Stimulated activated CD4-positive, alpha-beta T cell treated with anti-CD3 and anti-CD28 coated beads, TNF-alpha, amount 100 ng/mL, for 48 hours (primary cell): ENCODE results near the gene ZAP70.

ENCODE experiments used
- DNase-seq, 3 donors: peaks; one replicate each; pipeline ENCODE4 v3.0.0-alpha.2; 2020; ENCODE audit warnings: low read depth in 3 of 3

ZAP70 gene

DNA sequence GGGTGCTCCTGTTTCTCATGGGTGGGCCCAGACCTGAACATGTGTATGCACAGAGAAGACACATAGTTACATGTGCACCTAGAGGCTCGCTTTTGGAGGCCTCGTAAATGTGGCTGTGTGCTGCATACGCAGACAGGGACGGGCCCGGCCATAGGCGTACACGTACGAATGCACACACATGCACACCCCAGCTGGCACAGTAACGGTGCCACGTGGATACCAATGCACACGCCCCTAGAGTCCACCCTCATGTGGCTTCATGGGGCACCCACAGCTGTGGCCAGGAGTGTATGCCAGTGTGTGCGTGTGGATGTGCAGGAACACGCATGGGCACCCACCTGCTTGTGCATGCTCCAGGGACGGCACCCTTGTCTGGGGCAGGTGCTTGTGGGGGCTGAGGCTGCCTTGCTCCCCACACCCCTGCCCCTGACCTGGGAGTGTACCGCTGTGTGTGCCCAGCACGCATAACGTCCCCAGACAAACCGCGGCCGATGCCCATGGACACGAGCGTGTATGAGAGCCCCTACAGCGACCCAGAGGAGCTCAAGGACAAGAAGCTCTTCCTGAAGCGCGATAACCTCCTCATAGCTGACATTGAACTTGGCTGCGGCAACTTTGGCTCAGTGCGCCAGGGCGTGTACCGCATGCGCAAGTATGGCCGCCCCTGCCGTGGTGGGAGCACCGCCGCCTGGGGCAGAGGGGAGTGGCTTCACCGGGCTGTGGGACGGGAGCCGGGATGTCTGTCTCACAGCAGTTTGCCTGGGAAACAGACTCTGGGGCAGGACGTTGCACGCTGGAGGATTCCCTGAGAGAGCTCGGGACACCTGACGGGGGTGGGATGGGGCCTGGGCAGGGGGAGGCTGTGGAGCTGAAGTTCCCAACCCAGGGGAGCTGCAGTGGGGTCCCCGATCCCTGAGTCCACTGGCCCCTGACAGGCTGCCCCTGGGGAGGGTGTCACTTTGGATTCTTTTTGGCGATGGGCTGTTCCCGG lies 21.0 kb downstream of the ZAP70 start:
- DNase-seq: no peak

DNA sequence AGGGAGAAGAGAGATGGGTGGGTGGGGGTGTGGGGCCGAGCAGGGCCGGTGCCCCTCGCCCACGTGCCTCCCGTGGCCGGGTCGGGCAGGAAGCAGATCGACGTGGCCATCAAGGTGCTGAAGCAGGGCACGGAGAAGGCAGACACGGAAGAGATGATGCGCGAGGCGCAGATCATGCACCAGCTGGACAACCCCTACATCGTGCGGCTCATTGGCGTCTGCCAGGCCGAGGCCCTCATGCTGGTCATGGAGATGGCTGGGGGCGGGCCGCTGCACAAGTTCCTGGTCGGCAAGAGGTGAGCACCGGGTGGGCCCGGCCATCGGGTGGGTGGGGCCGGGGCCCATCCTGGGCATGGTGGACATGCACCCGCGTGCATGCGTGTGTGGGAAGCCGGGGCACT lies 21.8 kb downstream of the ZAP70 start:
- DNase-seq: no peak

DNA sequence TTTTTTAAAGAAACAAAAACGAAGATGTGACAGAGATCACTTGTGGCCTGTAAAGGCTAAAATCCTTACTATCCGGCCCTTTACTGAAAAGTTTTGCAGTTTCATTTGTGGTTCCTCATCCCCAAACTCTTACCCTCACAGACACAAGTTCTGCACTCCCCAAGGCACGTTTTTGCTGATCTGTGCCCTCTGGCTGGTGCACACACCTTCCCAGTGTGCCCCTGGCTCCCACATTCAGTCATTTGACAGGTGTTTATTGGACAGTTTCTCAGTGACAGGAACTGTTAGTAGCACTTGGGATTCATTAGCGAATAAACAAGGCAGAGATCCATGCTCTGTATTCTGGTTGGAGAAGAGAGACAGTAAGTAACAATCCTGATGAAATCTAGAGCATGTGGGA lies 22.8 kb downstream of the ZAP70 start:
- no peak for DNase-seq

DNA sequence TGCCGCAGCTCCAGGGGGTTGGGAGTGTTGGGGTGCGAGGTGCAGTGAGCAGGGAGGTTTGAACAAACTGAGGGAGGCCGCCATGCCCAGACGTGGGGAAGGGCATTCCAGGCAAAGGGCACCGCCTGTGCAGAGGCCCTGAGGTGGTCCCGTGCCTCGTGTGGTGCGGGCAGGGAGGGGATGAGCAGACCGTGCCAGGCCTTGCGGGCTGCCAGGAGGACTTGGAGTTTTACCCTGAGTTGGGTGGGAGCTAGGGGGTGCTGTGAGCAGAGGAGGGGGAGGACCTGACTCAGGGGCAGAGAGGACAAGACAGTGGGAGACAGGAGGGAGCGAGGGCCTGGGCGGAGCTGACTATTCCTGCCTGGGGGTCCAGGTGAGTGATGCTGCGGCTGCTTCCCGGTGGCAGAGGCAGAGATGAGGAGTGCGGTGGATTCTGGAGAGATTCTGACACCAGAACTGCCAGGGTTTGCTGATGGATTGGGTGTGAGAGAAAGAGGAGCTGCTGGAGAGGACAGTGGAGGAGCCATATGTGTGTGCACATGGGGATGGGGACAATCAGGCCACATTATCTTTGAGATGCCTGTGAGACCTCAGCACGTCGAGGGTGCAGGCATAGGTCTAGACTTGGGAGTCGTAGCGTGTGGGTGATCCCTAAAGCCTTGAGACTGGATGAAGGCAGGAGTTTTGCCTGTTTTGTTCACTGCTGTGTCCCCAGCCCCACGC lies 23.4 kb downstream of the ZAP70 start:
- no peak for DNase-seq

DNA sequence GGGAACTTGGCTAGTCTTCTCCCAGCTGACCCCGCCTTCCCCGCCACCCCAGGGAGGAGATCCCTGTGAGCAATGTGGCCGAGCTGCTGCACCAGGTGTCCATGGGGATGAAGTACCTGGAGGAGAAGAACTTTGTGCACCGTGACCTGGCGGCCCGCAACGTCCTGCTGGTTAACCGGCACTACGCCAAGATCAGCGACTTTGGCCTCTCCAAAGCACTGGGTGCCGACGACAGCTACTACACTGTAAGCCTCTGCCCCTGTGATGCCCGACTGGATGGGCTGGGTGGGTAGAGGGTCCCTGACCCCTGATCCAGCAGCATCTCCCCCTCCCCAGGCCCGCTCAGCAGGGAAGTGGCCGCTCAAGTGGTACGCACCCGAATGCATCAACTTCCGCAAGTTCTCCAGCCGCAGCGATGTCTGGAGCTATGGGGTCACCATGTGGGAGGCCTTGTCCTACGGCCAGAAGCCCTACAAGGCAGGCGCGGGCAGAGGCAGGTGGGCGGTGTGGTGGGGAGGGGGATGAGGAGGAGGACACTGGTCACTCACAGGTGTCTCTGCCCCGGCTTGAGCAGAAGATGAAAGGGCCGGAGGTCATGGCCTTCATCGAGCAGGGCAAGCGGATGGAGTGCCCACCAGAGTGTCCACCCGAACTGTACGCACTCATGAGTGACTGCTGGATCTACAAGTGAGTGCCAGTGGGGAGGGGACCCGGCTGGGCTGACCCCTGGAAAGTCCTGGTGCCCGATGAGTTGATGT lies 24.2 kb downstream of the ZAP70 start:
- DNase-seq: no peak

DNA sequence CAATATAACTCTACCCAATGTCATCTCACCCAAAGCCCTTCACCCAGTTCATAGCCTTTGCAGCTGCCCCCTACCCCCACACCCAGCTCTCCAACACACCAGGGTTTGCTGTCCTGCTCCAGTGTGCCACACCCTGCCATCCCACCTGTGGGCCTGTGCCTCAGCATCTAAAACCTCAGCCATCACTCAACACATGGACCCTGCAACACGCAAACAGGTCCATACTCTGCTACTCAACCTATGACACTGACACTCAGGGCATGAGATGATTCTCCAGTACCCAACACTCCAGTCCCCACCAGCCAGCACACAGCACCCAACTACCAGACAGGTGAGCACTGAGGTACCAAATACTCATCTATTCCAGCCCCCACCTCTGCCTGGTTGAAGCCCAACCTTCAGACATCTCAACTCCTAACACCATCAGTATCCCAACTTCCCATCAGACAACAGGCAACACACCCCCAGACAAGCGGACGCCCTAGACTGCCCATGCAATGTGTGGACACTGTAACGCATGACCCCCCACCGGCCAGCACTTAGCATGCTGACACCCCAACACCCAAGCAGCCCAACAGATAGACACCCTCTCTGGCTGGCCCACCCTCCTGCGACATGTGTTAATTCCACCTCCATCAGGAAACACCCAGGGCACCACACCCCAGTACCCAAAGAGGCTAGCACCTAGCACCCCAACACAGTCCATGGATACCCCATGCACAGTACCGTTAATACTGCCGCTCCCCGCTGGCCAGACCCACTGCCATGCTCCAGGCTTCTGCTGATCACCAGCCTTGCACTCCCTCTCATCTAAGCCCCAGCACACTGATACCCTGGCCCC lies 25.0 kb downstream of the ZAP70 start:
- no peak for DNase-seq

DNA sequence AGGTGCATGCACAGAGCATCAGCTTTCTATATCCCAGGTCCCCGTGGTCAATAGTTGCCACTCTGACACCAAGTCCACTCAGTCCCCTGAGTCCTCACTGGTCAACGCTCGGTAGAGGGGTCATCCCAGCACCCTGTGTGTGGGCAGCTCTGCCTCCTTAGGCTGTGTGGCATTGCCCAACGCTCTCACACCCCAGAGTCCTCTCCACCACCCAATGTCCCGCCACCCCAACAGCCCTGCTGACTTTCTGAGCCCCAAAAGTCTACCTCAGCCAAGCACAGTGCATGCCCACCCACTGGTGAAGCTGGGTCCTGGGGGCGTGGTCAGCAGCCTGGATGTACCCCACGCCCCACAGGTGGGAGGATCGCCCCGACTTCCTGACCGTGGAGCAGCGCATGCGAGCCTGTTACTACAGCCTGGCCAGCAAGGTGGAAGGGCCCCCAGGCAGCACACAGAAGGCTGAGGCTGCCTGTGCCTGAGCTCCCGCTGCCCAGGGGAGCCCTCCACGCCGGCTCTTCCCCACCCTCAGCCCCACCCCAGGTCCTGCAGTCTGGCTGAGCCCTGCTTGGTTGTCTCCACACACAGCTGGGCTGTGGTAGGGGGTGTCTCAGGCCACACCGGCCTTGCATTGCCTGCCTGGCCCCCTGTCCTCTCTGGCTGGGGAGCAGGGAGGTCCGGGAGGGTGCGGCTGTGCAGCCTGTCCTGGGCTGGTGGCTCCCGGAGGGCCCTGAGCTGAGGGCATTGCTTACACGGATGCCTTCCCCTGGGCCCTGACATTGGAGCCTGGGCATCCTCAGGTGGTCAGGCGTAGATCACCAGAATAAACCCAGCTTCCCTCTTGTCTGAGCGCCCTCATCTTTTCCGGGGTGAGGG lies 25.9 kb downstream of the ZAP70 start:
- no peak for DNase-seq

DNA sequence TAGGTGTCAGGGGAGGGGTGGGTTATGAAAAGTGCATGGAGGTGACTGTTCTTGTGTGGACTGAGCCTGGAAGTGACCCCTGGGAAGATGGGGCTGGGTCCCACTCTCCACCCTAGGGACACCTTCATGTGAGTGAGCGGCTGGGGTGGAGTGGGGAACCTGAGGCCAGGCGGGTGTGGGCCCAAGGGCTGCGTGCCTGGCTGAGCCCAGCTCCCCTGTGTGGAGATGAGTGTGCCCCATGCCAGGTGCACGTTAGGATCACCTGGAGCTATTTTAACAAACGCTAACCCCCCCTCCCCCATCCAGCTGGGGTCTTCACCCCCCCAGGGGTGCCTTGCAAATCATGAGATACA lies 26.5 kb downstream of the ZAP70 start:
- no peak for DNase-seq

DNA sequence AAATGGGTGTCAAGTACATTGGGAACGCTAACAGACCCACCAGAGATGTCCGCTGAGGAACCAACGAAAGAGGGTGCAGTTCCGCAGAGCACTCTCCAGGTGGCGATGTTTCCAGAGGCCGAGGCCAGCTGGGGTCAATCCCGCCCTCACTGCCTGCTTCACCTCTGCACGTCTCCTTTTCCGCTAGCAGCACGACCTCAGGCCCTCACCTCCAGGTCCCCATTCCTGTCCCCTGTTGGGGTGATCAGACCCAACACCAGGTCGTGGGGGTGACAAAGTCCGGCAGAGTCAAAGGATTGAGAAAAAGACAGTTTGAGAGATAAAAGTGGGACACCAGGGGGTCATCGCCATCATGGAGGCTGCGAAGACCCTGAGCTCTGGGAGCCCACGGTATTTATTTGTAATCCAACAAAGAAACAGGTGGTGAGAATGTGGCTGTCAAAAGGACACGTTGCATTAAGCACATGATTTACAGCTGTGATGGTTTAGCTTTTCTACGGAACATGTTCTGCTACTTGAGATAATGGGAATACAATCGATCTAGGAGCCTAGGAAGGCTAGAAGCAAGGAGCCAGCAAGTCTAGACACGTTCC lies 27.3 kb downstream of the ZAP70 start:
- peak in 1 of 3 donors; percentile 39 for DNase-seq

DNA sequence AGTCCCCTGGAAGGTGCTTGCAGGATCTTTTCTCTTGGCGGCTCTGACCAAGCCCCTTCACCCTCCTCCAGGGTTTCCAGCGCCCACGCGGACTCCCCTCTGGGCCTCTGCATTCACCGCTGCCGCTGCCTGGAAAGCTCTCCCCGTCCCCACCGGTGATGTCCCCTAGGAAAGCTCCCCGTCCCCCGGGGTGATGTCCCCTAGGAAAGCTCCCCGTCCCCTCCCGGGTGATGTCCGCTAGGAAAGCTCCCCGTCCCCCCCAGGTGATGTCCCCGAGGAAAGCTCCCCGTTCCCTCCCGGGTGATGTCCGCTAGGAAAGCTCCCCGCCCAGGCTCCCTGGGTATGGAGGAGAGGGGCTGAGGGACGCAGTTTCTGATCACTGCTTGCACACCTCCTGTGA lies 27.9 kb downstream of the ZAP70 start:
- no peak for DNase-seq

DNA sequence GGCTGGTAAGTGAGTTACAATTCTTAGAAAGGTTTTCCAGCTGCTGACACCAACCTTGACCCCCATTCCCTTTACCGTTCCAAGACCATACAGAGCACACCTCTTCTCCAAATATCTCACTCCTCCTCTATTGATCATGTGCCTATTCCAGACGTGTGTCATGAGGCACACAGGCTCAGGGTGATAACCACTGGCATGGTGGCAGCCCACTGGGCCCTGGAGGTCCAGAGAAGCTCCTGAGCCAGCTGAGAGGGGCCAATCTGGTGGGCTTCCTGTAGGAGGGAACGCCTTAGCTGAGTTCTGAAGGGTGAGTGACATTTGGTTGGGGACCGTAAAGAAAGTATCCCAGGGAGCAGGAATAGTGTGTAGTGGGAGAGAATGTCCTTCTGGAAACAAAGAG lies 28.3 kb downstream of the ZAP70 start:
- no peak for DNase-seq

DNA sequence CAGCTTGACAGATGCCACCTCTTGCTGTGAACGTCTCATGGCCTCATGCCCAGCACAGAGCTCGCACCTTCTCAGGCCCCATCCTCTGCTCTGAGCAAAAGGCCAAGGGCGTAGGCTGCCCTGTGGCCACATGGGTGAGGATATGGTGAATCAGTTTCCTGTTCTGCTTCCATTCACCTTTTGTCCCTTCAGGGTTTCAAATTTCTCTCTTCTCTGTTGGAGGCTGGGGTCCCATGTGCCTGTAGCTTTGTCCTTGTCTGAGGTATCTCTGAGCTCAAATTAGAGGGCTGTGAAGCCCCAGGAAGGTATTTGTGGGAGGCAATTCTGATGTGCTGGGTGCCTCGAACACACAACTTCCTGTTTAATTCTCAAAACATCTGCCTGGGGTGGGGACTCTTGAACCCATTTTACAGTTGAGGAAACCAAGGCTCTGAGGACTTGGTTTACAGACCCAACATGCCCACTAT lies 29.0 kb downstream of the ZAP70 start:
- no peak for DNase-seq

DNA sequence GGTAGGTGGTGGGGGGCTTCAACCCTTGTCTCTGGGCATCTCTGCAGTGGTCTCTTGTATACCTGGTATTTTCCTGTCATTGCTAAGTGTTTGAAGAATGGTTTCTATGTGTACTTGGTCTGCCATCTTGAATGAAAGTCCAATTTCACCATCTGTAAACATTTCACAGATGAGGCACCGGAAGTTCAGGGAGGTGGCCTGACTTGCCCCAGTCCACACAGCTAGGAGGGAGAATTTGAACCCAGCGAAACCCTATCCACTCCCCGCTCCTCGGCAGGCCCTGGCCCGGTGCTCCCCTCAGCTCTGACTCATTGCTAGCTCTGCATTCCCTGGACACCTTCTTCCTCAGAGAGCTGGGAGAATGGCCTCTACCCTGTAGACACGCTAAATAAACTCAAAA lies 30.5 kb downstream of the ZAP70 start:
- DNase-seq: no peak

DNA sequence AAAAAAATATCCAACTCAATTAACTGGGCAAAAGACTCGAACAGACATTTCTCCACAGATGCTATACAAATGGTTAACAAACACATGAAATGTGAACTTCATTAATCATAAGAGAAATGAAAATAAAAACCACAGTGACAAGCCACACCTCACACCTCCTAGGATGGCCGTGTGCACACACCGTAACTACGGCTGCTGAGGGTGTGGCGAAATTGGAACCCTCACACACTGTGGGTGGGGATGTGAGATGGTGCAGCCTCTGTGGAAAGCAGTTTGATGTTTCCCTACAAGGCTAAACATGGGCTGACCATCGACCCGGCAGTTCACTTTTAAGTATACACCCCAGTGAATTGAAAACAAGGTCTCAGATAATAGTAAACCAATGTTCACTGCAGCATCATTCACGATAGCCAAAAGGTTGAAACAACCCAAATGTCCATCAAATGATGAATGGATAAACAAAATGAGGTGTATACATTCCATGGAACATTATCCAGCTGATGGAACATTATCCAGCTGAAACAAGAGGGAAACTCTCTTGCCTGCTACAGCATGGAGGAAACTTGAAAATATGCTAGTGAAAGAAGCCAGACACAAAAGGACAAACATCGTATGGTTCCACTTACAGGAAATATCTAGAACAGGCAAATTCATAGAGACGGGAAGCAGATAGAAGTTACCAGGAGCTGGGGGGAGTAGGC lies 32.2 kb downstream of the ZAP70 start:
- DNase-seq: peak in 1 of 3 donors; percentile 51

DNA sequence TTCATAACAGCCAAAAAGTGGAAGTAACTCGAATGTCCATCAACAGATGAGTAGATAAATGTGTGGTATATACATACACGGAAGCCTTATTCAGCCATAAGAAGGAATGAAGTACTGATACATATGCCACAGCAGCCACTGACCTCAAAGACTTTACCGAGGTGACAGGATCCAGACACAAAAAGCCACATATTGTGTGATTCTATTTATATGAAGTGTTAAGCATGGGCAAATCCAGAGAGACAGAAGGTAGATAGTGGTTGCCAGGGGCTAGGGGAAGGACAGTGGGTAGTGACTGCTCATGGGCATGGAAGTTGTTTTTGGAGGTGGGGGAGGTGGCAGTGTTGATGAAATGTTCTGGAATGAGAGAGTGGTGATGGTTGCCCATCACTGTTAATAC lies 33.9 kb downstream of the ZAP70 start:
- DNase-seq: no peak

DNA sequence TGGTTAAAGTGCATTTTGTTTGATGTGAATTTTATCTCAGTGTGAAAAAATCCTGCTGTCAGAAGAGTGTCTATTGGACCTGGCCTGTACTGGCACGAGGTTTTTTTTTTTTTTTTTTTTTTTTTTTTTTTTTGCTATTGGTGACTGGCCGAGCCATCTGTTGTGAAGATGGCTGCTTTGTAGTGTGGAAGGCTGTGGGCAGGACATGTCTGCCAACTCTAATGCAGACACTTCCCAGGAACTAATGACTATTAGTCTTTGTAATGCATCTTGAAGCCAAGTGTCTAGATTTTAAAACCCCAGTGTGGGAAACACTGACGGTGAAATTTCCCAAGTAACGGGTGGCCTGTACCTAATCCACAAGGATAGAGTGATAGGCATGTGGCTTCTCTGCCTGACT lies 34.3 kb downstream of the ZAP70 start:
- no peak for DNase-seq

DNA sequence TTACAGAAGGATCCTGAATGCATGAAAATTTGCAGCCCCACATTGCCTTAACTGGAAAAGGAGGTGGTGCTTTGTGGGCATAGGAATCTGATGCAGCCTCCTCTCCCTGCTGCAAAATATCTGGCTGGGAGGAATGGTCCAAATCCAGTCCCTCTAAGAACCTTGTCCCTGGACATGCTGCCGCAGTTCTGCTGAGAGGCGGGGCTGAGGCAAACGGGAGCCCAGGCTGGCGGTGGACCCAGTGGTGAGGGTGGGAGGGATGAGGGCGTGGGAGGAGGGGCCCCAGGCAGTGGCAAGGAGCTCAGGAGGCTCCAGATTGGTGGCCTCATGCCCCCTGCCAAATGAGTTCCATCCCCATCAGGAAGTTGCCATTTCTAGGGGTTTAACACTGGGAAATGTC lies 36.2 kb downstream of the ZAP70 start:
- DNase-seq: no peak

DNA sequence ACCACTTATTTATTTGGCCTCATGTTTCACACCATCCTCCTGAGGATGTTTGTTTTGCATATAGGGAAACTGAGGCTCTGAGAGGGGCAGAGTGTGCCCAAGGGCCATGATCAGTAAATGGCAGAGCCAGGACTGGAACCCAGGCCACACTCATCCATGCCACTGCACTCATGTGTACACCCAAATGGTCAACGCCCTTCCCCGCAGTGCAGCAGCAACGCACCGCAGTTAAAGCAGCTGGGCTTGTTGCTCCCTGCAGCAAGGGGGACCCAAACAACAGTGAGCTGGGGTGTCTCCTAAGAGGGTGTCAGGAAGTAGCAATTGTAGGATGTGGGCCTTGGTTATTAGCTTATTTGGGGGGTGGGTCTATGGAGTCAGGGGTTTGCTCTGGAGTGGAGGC lies 36.6 kb downstream of the ZAP70 start:
- no peak for DNase-seq

DNA sequence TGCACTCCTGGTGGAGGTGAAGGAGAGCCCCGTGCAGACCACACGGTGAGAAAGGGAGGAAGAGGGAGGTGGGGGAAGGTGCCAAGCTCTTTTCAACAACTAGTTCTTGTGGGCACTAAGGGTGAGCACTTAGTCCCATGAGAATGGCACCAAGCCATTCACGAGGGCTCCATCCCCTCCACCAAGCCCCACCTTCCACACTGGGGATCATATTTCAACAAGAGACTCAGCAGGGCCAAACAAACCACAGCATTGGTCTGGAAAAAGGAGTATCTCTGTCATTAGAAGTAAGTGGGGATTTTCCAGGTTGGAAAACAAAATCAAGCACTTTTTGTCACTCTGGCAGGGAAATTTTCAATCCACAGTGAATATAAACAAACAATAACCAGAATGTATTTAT lies 38.4 kb downstream of the ZAP70 start:
- DNase-seq: no peak
